HG02840 (cell line): Measurements from ENCODE around the gene METTL1.

Source experiments
- ATAC-seq: cut with Tn5 transposase; IDR thresholded peaks from one replicate; pipeline ENCODE4 v1.9.1; 2021; ENCODE audit warnings: mild to moderate bottlenecking, moderate library complexity, moderate number of reproducible peaks; ENCODE audit not compliant: unreplicated experiment, low FRiP score

Gene METTL1

GRCh38 chr12:57771236-57771872 is 551 bp downstream of the METTL1 start:
- ATAC-seq: peak; percentile 68

GRCh38 chr12:57770734-57771133 is 1.2 kb downstream of the METTL1 start:
- no peak for ATAC-seq

GRCh38 chr12:57769594-57769993 is 2.3 kb downstream of the METTL1 start:
- ATAC-seq: no peak

GRCh38 chr12:57767876-57768275 is 4.0 kb downstream of the METTL1 start:
- ATAC-seq: no peak

GRCh38 chr12:57767305-57767698 is 4.6 kb downstream of the METTL1 start:
- ATAC-seq: no peak

GRCh38 chr12:57766464-57767304 is 5.2 kb downstream of the METTL1 start, which contains the start of gene CYP27B1:
TSS of gene CYP27B1 (minus strand) at chr12:57767078. CDS start at chr12:57767041, 37 bp downstream.
- ATAC-seq: no peak

GRCh38 chr12:57765698-57766463 is 6.0 kb downstream of the METTL1 start:
- no peak for ATAC-seq

- ATAC-seq: peak; percentile 34
These were observed 6.8 kb downstream of the METTL1 start for GRCh38 chr12:57765003-57765697.

- ATAC-seq: no peak
These were observed 7.3 kb downstream of the METTL1 start for GRCh38 chr12:57764662-57765002.

GRCh38 chr12:57763881-57764661 is 7.8 kb downstream of the METTL1 start:
- ATAC-seq: no peak

- no peak for ATAC-seq
These were observed 9.4 kb downstream of the METTL1 start for GRCh38 chr12:57762463-57762862.

- ATAC-seq: no peak
These were observed 10.4 kb downstream of the METTL1 start for GRCh38 chr12:57761391-57761998.

- ATAC-seq: no peak
These were observed 11.4 kb downstream of the METTL1 start for GRCh38 chr12:57760347-57760982.

GRCh38 chr12:57759360-57759980 is 12.4 kb downstream of the METTL1 start:
- ATAC-seq: no peak

GRCh38 chr12:57758552-57759359 is 13.1 kb downstream of the METTL1 start:
- ATAC-seq: no peak

GRCh38 chr12:57757771-57758170 is 14.1 kb downstream of the METTL1 start:
- ATAC-seq: no peak

- no peak for ATAC-seq
These were observed 15.2 kb downstream of the METTL1 start for GRCh38 chr12:57756406-57757341.
